Keratinocyte (primary cell): ENCODE data around the gene AIG1. TPM values are rescaled to one million over a fixed set of nuclear protein-coding genes. Genes with fewer than 3 reads are reported as not detected.

ENCODE experiments used
- DNase-seq: peaks from one replicate; pipeline ENCODE4 v3.0.0-alpha.2; 2011; ENCODE audit warnings: low read depth, missing footprints, low spot score
- FAIRE-seq: peaks from 2 replicates; lab custom pipeline; 2011; peaks lifted over from hg19 to GRCh38; lab: Jason Lieb, UNC
- H2AFZ ChIP-seq: 2 replicates; pipeline ENCODE4 v1.6.0; 2012; ENCODE audit warnings: low read length, control low read depth, inconsistent platforms; ENCODE audit not compliant: control insufficient read depth
- H3K27ac ChIP-seq: 2 replicates; pipeline ENCODE4 v1.5.1; 2011; ENCODE audit warnings: low read length; ENCODE audit not compliant: control insufficient read depth, insufficient read depth
- H3K27me3 ChIP-seq: 3 replicates; pipeline ENCODE4 v1.6.0; 2011; ENCODE audit warnings: low read length; ENCODE audit not compliant: control insufficient read depth, insufficient read depth; ENCODE audit errors: extremely low read depth
- H3K36me3 ChIP-seq, 2 experiments: 2 replicates in 1 of 2; 3 replicates in 1 of 2; pipeline ENCODE4 v1.5.1; 2011; ENCODE audit warnings: low read length in 2 of 2, mild to moderate bottlenecking in 1 of 2; ENCODE audit not compliant: control insufficient read depth in 2 of 2, insufficient read depth in 2 of 2; ENCODE audit errors: extremely low read depth in 1 of 2
- H3K4me1 ChIP-seq: 3 replicates; pipeline ENCODE4 v1.5.1; 2011; ENCODE audit warnings: low read length; ENCODE audit not compliant: control insufficient read depth, insufficient read depth; ENCODE audit errors: extremely low read depth
- H3K4me2 ChIP-seq: 3 replicates; pipeline ENCODE4 v1.6.0; 2011; ENCODE audit warnings: low read depth, low read length; ENCODE audit not compliant: control insufficient read depth, insufficient read depth; ENCODE audit errors: extremely low read depth
- H3K4me3 ChIP-seq, 3 experiments: fragments of 200-600 bp in 1 of 3; sonication (generic) in 1 of 3; 2 replicates in 2 of 3; 3 replicates in 1 of 3; pipeline ENCODE4 v1.5.1; 2011 to 2016; ENCODE audit warnings: low read length in 3 of 3, mild to moderate bottlenecking in 3 of 3, control low read depth in 2 of 3, inconsistent platforms in 1 of 3, low read depth in 1 of 3, mixed read lengths in 1 of 3, mixed run types in 1 of 3, moderate library complexity in 1 of 3; ENCODE audit not compliant: control insufficient read depth in 2 of 3, insufficient read depth in 2 of 3; ENCODE audit errors: extremely low read depth in 1 of 3
- H3K79me2 ChIP-seq: 2 replicates; pipeline ENCODE4 v1.6.0; 2012; ENCODE audit warnings: low read length; ENCODE audit not compliant: control insufficient read depth, insufficient read depth
- H3K9ac ChIP-seq: 3 replicates; pipeline ENCODE4 v1.6.0; 2011; ENCODE audit warnings: low read length; ENCODE audit not compliant: control insufficient read depth, insufficient read depth; ENCODE audit errors: extremely low read depth
- H3K9me1 ChIP-seq: 3 replicates; pipeline ENCODE4 v1.6.0; 2011; ENCODE audit warnings: low read length; ENCODE audit not compliant: control insufficient read depth, insufficient read depth; ENCODE audit errors: extremely low read depth
- H3K9me3 ChIP-seq: 2 replicates; pipeline ENCODE4 v1.5.1; 2012; ENCODE audit warnings: low read depth, low read length; ENCODE audit not compliant: control insufficient read depth
- H4K20me1 ChIP-seq: 3 replicates; pipeline ENCODE4 v1.6.0; 2011; ENCODE audit warnings: low read length; ENCODE audit not compliant: control insufficient read depth, insufficient read depth; ENCODE audit errors: extremely low read depth
- CTCF ChIP-seq, 3 experiments: IDR thresholded peaks in 1 of 3; conservative IDR thresholded peaks in 1 of 3; optimal IDR thresholded peaks in 1 of 3; 2 replicates in 2 of 3; 3 replicates in 1 of 3; pipeline versions ENCODE3 to v1.5.1; 2011; ENCODE audit warnings: low read length in 3 of 3, mild to moderate bottlenecking in 3 of 3, moderate library complexity in 2 of 3, control low read depth in 1 of 3, inconsistent platforms in 1 of 3; ENCODE audit not compliant: insufficient read depth in 2 of 3; ENCODE audit errors: extremely low read depth in 1 of 3
- EZH2 ChIP-seq: IDR thresholded peaks from one replicate; pipeline ENCODE4 v1.6.1; 2012; ENCODE audit warnings: inconsistent platforms, mild to moderate bottlenecking, low read length, moderate library complexity
- dilution Hi-C: fragments of 300-500 bp; cut with MboI; formaldehyde crosslinking; loops from one replicate; pipeline ENCODE4 v1.7.0; 2020; ENCODE audit warnings: low sequenced_read_pairs; ENCODE audit not compliant: extremely low pct_ligation_motif_present
- polyA plus RNA-seq, 5 experiments: library from polyadenylated mRNA; depleted of rRNA in 3 of 5; stranded (reverse) in 3 of 5; stranded (forward) in 1 of 5; unstranded in 1 of 5; fragments of >200 nt; gene quantifications; 1 replicate in 1 of 5; 2 replicates in 3 of 5; 3 replicates in 1 of 5; pipeline versions ENCODE4 v1.2.1 to v1.2.3, GENCODE V29; 2011 to 2012; ENCODE audit warnings: missing spikeins in 2 of 5, low read depth in 1 of 5, low replicate concordance in 1 of 5

AIG1 gene
- polyA plus RNA-seq, 1 donor (not counting 4 experiments of a cell fraction or from before 2014, with no cell fraction given): 77.1 TPM

GRCh38 chr6:143323729-143324470 lies 263.2 kb downstream of the AIG1 start:
- no peaks in the 10 kb centered on the region for H3K27me3 ChIP-seq
- peak overlapping the region; percentile 17 for H3K4me2 ChIP-seq
- no peak overlapping the region for H2AFZ ChIP-seq
- peaks cover 57% of the 10 kb centered on the region for H3K4me1 ChIP-seq
- DNase-seq (no peak), FAIRE-seq (peak; percentile 84)
- no peak overlapping the region for H3K9ac ChIP-seq
- H3K27ac ChIP-seq: peak overlapping the region; percentile 84
- no peaks in the 10 kb centered on the region for H3K9me3 ChIP-seq
- TF ChIP-seq CTCF (optimal IDR thresholded peaks at IDR 0.05 in 1 of 3, IDR thresholded peaks at IDR 0.05 in 1 of 3, conservative IDR thresholded peaks at IDR 0.05 in 1 of 3; ENCODE audit: extremely low read depth in 1 of 3, insufficient read depth in 2 of 3, low read length in 3 of 3) (no peak), EZH2 (no peak)
- H3K4me3 ChIP-seq: no peak overlapping the region
- no peaks in the 10 kb centered on the region for H4K20me1 ChIP-seq
- H3K36me3 ChIP-seq: no peaks in the 10 kb centered on the region
- no peaks in the 10 kb centered on the region for H3K9me1 ChIP-seq
- dilution Hi-C loops: no loop called here
- no peaks in the 10 kb centered on the region for H3K79me2 ChIP-seq

- peaks cover 73% of the 10 kb centered on the region for H3K4me1 ChIP-seq
- FAIRE-seq (peak; percentile 99), DNase-seq (peak; percentile 88)
- H3K27ac ChIP-seq: peak overlapping the region; percentile 84
- H3K4me2 ChIP-seq: peak overlapping the region; percentile 40
- H3K9me1 ChIP-seq: no peaks in the 10 kb centered on the region
- no peak overlapping the region for H3K4me3 ChIP-seq
- TF ChIP-seq EZH2: no peak
- no peak for TF ChIP-seq CTCF (optimal IDR thresholded peaks at IDR 0.05 in 1 of 3, IDR thresholded peaks at IDR 0.05 in 1 of 3, conservative IDR thresholded peaks at IDR 0.05 in 1 of 3; ENCODE audit: extremely low read depth in 1 of 3, insufficient read depth in 2 of 3, low read length in 3 of 3)
- dilution Hi-C loops: no loop called here
- no peaks in the 10 kb centered on the region for H4K20me1 ChIP-seq
- no peaks in the 10 kb centered on the region for H3K79me2 ChIP-seq
- no peaks in the 10 kb centered on the region for H3K9me3 ChIP-seq
- no peaks in the 10 kb centered on the region for H3K27me3 ChIP-seq
- no peak overlapping the region for H2AFZ ChIP-seq
- H3K9ac ChIP-seq: peak overlapping the region; percentile 28
- no peaks in the 10 kb centered on the region for H3K36me3 ChIP-seq
Observed at GRCh38 chr6:143325379-143326140, 264.9 kb downstream of the AIG1 start.
